GM12892 (cell line): Measurements from ENCODE around the gene JAKMIP2.
"Not testable (repeated sequence)": the region's sequence is repeated elsewhere in the genome, so short reads cannot be mapped to it uniquely, and the experiment has no call there.

Source experiments
- POLR2A ChIP-seq: IDR thresholded peaks from 2 replicates; pipeline ENCODE4 v1.6.1; 2011; ENCODE audit warnings: low read depth, low read length, control low read depth
- POLR2AphosphoS5 ChIP-seq: IDR thresholded peaks from 2 replicates; pipeline ENCODE4 v1.6.1; 2011; ENCODE audit warnings: low read depth, low read length, control low read depth
- TAF1 ChIP-seq: IDR thresholded peaks from 2 replicates; pipeline ENCODE4 v1.6.1; 2011; ENCODE audit warnings: low read depth, mild to moderate bottlenecking, control low read depth, low read length, borderline replicate concordance

GRCh38 chr5:147822222-147822621 lies 39.7 kb upstream of the JAKMIP2 start:
- TF ChIP-seq POLR2A, POLR2AphosphoS5, TAF1: not testable (repeated sequence)
